ENCODE data around the gene PCP4.

The PCP4 gene

GRCh38 chr21:39900911-39901310 is 33.7 kb downstream of the PCP4 start:
- no peaks in the 10 kb centered on the region for H3K36me3 Mint-ChIP-seq (ENCODE audit: low read depth)
- H3K4me3 Mint-ChIP-seq: no peak overlapping the region
- H3K9me3 Mint-ChIP-seq: no peaks in the 10 kb centered on the region
- no peak for TF ChIP-seq CTCF (IDR thresholded peaks at IDR 0.05)
- H3K4me1 Mint-ChIP-seq: no peaks in the 10 kb centered on the region
- H3K27me3 Mint-ChIP-seq (ENCODE audit: low read depth, poor library complexity): peaks cover 7% of the 10 kb centered on the region
- no peak overlapping the region for H3K27ac Mint-ChIP-seq
- no peak for DNase-seq

- TF ChIP-seq CTCF (IDR thresholded peaks at IDR 0.05): no peak
- DNase-seq: no peak
- Mint-ChIP-seq H3K4me3 (no peak overlapping the region), H3K36me3 (ENCODE audit: low read depth) (no peaks in the 10 kb centered on the region), H3K4me1 (no peaks in the 10 kb centered on the region), H3K27ac (no peak overlapping the region), H3K9me3 (no peaks in the 10 kb centered on the region), H3K27me3 (ENCODE audit: low read depth, poor library complexity) (peaks cover 4% of the 10 kb centered on the region)
Observed at GRCh38 chr21:39902986-39903385, 35.7 kb downstream of the PCP4 start.

GRCh38 chr21:39904457-39904856 is 37.2 kb downstream of the PCP4 start:
- Mint-ChIP-seq H3K4me3 (no peak overlapping the region), H3K9me3 (no peaks in the 10 kb centered on the region), H3K27ac (no peak overlapping the region), H3K36me3 (ENCODE audit: low read depth) (no peaks in the 10 kb centered on the region), H3K4me1 (no peaks in the 10 kb centered on the region), H3K27me3 (ENCODE audit: low read depth, poor library complexity) (peaks cover 4% of the 10 kb centered on the region)
- no peak for DNase-seq
- no peak for TF ChIP-seq CTCF (IDR thresholded peaks at IDR 0.05)

- Mint-ChIP-seq H3K4me3 (no peak overlapping the region), H3K9me3 (no peaks in the 10 kb centered on the region), H3K36me3 (ENCODE audit: low read depth) (no peaks in the 10 kb centered on the region), H3K27ac (no peak overlapping the region), H3K4me1 (peaks cover 27% of the 10 kb centered on the region), H3K27me3 (ENCODE audit: low read depth, poor library complexity) (peaks cover 4% of the 10 kb centered on the region)
- no peak for DNase-seq
- TF ChIP-seq CTCF (IDR thresholded peaks at IDR 0.05): no peak
Observed at GRCh38 chr21:39908265-39908923, 41.2 kb downstream of the PCP4 start.

- no peak overlapping the region for H3K27ac Mint-ChIP-seq
- H3K36me3 Mint-ChIP-seq (ENCODE audit: low read depth): peaks cover 3% of the 10 kb centered on the region
- H3K9me3 Mint-ChIP-seq: no peaks in the 10 kb centered on the region
- peaks cover 33% of the 10 kb centered on the region for H3K4me1 Mint-ChIP-seq
- TF ChIP-seq CTCF (IDR thresholded peaks at IDR 0.05): peak; percentile 23
- peaks cover 6% of the 10 kb centered on the region for H3K27me3 Mint-ChIP-seq (ENCODE audit: low read depth, poor library complexity)
- no peak for DNase-seq
- no peak overlapping the region for H3K4me3 Mint-ChIP-seq
Observed at GRCh38 chr21:39911286-39912199, 44.3 kb downstream of the PCP4 start.
